Stimulated activated CD4-positive, alpha-beta T cell treated with anti-CD3 and anti-CD28 coated beads, TNF-alpha, amount 100 ng/mL, for 48 hours (primary cell): ENCODE data around the gene CD33.
"Not testable (repeated sequence)": the region's sequence is repeated elsewhere in the genome, so short reads cannot be mapped to it uniquely, and the experiment has no call there.

ENCODE experiments used
- DNase-seq, 3 donors: peaks; one replicate each; pipeline ENCODE4 v3.0.0-alpha.2; 2020; ENCODE audit warnings: low read depth in 3 of 3

CD33 gene

DNA sequence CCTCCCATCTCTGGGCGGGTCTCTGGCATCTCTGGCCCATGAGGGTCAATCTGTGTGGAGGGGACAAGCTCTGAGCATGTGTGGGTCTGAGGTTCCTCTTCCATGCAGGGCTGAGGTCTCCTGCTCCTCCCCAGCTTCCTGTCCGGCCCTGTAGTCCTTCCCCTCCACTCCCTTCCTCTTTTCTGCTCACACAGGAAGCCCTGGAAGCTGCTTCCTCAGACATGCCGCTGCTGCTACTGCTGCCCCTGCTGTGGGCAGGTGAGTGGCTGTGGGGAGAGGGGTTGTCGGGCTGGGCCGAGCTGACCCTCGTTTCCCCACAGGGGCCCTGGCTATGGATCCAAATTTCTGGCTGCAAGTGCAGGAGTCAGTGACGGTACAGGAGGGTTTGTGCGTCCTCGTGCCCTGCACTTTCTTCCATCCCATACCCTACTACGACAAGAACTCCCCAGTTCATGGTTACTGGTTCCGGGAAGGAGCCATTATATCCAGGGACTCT, at the start of gene CD33:
Gene CD33, plus strand, starts transcription at position 183 of the 496 bp plus-strand sequence. Its CDS starts 39 bp downstream, at position 222.
- DNase-seq = not testable (repeated sequence)

DNA sequence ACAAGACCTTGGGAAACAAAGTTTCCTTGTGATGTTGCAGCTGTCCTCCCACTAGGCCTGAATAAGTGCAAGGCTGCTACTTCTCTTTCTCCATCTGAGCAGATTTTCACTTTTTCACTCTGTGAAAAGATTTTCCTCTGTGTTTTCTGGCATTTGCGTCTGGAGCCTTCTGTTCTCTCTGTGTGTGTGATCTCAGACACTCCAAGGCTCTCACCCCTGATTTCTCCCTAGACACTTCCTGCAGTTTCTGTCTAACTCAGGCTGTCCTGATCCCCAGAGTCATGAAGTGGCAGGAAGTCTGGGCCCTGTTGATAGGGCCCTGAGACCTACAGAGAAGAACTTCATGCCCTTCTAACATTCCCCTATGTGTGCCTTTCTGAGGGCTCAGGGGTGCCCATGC, 45.6 kb upstream of the CD33 start:
- DNase-seq = no peak

DNA sequence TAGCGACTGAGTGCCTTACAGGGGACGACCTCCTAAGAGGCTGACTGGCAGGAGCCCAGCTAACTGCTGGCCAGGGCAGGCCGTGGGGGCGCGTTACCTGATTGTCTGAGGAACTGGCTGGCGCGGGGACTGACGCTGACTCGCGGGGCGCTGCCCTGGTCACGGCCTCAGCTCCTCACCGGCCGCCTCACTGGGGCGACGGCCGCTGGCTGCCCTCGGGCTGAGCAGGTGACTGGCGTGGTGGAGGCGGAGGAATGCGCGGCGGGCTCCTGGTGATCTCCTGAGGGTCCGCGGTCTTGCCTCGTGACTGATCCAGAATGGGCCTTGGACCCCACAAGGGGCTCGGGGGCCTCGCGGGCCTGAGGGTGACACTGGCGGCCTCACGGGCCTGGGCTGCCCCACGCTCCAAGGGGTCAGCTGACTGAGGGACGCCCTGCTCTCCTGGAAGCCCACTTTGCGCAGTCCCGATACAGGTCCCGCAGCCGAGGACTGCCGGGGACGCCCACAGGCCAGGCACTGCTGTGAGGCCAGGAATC, 43.4 kb upstream of the CD33 start:
- no peak for DNase-seq

DNA sequence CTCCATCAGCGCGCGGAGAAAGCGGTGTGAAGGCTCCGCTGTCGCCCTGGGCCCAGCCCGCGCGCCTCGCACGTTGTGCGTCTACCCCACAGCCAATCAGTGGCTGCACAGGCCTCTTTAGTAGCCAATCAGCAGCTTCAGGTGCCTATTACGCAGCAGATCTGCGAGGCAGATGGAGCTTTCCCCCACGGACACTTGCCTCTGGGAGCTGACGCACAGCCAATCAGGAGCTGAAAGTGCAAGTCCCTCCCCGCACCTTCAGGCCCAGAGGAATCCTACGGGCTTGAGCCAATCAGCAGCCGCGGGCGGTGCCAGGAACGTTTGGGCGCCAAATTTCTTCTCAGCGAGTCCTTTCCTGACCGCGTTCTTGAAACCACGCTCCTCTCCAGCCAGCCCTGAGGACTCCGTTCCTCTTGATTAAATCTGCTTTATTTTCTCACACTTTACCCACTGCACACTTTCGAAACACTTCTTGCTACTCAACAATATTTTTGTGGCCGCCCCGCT, 42.9 kb upstream of the CD33 start:
- peak in 1 of 3 donors; percentile 17 for DNase-seq

DNA sequence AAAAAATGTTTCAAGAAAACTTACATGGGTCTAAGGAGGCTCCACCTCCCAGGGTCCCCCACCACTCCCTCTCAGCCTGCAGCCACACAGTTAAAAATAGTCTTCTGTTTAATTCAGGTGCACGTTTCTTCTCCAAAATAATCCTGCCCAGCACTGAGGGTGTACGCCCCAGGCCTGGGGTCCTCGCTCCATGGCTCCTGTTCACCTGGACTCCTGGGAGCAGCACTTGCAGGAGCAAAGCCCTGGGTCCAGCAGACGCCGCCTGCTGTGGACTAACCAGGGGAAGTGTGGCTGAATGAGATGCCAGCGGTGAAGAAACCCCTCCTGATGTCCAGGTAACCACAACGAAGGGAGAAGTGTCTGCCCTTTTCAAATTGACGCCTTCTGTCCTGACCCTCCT, 41.3 kb upstream of the CD33 start:
- no peak for DNase-seq

DNA sequence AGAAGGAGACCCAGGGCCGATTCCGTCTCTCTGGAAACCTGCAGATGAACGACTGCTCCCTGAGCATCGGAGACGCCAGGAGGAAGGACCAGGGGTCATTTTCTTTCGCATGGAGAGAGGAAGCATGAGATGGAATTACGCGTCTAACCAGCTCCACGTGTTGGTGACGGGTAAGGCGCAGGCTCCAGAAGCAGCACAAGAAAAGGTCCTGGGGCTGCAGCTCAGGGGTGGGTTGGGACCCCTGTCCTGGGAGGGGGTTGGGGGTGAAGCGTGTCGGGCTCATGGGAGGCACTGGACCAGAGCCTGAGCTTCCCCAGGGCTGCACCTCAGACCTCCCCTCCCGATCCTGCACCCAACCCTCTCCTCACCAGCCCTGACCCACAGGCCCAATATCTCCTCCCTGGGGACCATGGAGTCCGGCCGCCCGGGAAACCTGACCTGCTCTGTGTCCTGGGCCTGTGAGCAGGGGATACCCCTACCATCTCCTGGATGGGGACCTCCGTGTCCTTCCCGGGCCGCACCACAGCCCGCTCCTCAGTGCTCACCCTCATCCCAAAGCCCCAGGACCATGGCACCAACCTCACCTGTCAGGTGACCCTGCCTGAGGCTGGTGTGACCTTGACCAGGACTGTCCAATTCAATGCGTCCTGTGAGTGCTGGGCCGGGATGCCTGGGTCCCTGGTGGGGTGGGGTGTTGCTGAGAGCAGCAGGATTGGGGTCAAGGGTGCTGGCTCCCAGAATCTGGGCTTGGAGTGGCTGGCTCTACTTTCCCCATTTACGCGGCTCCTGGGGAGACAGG, 39.6 kb upstream of the CD33 start:
- no peak for DNase-seq

DNA sequence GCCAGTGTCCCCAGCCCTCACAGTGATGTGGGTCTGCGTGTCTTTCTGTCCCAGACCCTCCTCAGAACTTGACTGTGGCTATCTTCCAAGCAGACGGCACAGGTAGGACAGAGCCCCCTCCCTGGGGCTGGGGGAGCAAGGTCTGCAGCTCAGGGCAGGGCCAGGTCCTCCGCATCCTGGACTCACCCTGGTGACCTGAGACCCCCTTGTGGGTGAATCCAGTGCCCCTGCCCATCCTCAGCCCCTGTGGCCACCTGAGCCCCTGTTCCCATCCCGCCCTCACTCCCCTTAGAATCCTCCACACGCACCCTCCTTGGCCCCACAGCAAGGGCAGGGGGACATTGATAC, 39.0 kb upstream of the CD33 start:
- DNase-seq = no peak

DNA sequence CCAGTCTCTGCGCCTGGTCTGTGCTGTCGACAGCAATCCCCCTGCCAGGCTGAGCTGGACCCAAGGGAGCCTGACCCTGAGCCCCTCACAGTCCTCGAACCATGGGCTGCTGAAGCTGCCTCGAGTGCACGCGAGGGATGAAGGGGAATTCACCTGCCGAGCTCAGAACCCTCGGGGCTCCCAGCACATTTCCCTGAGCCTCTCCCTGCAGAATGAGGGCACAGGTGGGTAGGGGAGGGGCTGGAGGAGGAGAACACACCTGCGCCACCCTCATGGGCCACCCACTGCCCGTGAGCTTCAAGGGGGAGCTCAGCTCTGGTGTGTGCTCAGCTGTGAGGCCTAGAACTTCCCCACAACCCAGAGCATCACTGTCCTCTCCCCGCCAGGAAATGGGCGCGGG, 38.6 kb upstream of the CD33 start:
- DNase-seq = no peak

DNA sequence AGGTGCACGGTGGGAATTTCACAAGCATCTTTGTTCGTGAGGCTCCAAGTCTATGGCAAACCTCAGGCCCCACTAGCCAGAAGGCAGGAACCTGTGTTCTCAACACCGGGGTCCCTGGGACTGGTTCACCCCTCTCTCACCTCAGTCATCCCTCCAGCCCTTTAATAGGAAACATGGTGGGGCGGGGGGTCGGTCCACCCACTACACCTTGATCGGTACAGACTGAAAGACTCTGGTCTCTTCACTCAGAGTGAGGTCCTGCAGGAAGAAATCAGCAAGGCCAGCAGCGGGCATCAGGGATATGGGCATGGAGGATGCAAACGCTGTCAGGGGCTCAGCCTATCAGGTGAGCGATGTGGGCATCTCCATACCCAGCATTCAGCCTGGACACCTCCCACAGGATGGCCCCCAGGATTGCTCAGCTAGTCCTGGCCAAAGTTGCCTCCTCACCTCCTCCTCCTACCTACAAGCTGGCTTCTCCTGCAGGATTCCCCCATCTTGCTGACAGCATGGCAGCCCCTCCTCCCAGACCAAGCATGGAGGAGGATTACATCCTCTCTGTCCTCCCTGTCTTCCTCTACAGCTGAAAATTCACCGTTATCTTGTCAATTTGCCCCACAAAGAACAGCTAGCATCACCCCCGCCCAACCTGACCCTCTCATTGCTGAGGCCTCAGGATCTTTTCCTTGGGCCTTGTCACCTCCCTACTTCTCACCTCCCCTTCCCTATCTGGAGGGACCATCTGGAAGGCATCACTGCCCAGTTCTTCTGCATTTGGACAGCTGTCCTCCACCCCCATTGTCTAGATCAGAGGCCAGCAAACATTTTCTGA, 37.3 kb upstream of the CD33 start:
- DNase-seq = no peak

DNA sequence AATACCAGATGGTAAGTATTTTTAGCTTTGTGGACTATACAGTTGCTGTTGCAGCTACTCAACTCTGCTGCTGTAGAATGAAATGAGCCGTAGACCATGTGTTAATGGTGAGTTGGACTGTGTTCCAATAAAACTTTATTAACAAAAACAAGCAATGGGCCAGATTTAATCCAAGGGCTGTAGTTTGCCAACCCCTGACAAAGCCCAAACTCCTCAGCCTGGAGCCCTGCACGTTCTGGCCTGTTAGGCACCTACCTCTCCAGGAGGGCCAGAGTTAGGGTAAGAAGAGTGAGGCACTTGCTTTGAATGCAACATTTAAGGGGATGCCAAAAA, 36.7 kb upstream of the CD33 start:
- DNase-seq = no peak

DNA sequence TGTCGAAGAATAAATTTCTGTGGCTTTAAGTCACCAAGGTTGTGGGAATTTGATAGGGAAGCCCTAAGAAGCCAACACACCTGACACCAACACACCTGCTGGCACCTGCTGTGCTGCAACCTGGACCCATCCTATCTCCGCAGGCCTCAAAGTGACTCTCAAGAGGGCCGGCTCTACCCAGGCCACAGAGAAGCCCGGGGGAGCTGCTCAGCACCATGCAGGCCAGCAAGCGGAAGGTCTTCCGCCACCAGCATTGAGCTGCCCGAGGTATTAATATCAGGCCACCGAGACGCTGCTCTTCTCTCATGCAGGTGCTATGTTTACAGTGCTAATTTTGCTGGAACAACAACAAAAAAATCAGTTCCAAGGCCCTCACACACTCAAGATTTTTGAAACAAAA, 32.2 kb upstream of the CD33 start:
- DNase-seq = no peak

DNA sequence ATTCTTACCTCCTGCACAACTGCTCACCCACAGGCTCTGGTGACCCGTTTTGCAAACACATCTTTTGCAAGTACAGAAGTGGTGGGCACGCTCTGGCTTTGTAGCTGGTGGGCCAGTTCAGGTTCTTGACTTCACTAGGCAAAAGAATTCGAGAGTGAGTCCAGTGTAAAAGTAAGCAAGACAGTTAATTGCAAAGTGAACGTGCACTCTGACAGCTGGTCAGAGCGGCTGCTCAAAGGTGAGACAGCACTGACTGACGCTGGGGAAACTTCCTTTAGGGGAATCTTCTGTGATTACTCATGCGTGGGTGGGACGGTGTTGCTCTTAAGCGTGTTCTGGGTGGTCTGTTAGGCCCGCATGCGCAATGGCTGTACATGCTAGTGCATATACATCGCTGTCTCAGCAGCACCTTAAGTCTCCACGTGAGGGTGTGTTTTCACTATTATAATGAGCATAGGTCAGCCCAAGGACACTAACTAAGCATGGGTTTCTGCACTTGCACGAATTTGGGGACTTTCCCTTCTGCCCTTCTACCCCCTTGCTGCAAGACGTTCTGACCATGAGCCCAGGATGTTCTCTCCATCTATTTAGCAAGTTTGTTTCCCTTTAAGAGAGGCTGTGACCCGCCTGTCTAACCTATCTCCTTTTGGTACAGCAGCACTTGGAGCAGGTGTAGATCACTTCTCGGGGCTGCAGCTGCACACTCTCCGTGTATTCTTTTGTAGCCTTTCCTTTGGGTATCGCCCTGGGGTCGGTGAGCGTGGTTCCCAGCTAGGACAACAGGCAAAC, 30.2 kb upstream of the CD33 start:
- no peak for DNase-seq

DNA sequence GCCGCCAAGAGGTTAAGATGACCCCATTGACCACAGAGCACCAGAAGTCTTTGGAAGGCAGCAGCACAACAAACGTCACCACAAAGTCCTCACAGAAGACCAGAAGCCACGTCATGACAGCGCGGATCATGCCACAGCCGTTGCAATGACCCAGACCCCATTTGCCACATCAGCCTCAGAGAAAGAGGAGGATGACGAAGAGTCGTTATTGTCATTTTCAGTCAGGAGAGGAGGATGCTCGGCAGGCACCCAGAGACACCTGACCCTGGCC, 29.6 kb upstream of the CD33 start:
- no peak for DNase-seq

DNA sequence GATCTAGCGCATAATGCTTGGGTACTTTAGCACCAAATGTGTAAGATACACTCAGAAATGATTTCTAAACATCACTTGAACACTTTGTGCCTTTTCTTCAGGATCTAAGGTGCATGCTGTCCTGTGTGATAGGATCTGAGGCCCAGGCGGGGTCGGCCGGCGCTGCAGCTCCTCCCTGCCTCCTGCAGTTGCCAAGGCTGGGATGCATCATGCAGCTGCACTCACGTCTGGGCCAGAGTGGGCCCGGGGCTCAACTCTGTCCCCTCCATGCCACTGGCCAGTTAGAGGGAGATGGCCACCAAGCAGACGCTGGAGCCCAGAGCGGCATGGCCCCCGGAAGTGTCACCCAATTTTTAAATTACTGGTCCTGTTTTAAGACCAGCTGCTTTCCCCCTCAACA, 29.3 kb upstream of the CD33 start:
- DNase-seq = no peak

DNA sequence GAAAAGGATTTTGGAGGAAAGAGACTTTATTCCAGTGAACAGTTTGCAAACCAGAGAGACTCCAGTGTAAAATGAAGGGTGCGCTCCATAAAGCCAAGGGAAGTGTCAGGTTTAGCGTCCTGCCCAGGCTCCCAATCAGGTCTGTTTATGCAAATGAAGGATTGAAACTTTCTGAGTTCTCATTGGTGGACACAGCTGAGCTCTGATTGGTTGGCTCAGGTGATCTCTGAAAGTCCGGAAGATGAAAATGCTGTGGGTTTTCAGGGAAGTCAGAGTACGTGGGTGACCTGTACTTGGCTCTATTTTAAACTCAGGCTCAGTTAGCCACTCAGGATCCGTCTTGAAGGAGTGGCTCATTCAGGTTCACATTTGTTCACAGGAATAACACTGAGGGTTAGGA, 28.7 kb upstream of the CD33 start:
- no peak for DNase-seq

DNA sequence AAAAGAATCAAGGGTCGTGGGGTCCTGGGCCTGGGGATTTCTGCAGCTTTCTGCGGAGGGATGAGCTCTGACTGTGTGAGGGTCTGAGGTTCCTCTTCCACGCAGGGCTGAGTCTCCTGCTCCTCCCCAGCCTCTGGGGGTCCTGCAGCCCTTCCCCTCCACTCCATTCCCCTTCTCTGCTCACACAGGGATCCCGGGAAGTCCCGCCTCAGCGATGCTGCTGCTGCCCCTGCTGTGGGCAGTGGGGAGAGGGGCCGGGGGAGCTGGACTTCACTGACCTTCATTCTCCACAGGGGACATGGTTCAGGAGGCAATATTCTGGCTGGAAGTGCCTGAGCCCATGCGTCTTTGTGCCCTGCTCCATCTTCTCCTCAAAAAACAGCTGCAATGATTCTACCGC, 26.2 kb upstream of the CD33 start:
- DNase-seq = no peak

DNA sequence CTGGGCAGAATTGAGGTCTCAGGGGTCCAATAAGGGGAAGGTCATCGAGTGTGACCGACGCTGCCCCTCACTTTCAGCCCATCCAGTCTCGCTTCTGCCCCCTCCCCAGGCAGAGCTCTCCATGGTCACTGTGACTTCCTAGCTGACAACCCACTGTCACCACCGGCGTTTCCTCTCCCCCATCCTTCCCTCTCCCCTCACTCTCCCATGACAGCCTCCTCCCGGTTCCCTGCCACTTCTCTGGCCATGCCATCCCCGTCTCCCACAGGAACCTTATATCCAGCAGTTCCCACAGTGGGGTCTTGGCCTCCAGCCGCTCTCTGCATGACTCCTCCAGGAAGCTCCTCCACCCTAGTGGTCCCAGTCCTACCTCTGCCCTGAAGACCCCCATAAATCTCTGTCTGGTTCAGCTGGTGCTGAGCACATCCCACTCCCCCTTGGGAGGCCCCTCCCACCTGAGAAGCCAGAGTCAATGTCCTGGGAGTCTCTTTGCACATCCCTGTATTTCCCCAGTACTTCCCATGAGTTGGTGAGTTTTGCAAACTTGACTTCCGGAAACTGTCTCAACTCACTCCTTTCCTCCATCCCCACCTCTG, 24.7 kb upstream of the CD33 start:
- DNase-seq = no peak

DNA sequence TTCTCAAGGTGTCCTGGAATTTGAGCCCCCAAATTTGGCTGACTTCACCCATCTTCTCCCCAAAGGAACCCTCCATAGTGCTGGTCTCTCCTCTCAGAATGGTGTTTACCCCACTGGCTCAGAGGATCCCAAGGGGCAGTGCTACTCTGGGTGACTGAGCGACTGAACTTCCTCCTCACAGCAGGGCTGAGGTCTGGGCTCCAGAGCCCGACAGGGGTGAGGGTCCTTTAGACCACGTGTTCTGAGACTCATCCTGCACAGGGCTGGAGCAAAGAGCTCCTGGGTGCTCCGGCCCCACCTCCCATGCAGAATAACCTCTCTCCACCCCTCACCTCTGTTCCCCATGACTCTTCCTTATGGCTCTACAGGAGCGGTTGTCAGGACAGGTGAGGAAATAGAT, 23.2 kb upstream of the CD33 start:
- no peak for DNase-seq

DNA sequence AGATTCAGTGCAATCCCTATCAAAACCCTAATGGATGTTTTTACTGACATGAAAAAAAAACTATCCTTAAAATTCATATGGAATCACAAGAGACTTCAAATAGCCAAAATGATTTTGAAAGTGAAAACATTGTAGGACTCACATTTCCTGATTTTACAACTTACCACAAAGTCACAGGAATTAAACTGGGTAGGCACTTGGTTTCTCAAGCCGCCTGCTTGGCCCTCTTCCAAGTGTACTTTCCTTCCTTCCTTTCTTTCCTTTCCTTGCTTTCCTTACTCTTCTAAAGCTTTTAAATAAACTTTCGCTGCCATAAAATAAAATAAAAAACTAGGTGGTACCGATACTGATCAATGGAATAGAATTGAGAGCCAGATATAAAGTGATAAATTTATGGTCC, 21.0 kb upstream of the CD33 start:
- no peak for DNase-seq

DNA sequence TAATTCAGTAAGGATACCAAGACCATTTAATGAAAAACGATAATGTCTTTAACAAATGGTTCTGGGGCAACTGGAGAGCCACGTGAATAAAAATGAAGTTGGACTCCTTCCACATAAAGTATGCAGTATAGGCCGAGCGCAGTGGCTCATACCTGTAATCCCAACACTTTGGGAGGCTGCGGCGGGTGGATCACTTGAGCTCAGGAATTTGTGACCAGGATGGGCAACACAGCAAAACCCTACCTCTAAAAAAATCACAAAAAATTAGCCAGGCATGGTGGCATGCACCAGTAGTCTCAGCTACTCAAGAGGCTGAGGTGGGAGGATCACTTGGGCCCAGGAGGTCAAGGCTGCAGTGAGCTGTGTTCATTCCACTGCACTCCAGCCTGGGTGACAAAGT, 20.6 kb upstream of the CD33 start:
- no peak for DNase-seq

DNA sequence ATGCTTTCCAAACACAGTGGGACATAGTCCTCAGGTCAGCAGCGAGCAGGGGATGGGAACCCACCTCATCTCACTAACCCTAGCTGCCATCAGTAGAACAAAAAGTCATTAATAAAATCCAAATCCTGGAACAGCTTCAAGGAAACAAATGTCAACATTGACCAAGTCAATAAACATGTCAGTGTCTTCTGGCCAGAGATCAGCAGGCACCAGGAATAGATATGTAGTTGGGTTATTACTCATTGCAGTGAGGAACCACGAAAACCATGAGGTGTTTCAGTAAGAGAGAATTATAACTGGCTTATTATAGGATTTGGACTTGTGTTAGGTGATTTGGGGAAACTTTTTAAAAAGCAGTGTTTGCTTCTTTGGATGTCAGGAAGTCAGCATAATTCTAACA, 17.1 kb upstream of the CD33 start:
- no peak for DNase-seq
